Measurements from ENCODE around the gene MRPL28. TPM values are rescaled to one million over a fixed set of nuclear protein-coding genes. Genes with fewer than 3 reads are reported as not detected.
"Not testable (repeated sequence)": the region's sequence is repeated elsewhere in the genome, so short reads cannot be mapped to it uniquely, and the experiment has no call there.

The MRPL28 gene
- total and polyA plus RNA-seq, 9 donors: 46.1 to 52.6 (median 49.8) TPM

GRCh38 chr16:339680-340079, 30.7 kb downstream of the MRPL28 start:
- H3K9me3 ChIP-seq (replicated peaks; ENCODE audit: control insufficient read depth, low read depth, low read length): no peaks in the 10 kb centered on the region
- peaks cover 16% of the 10 kb centered on the region for H3K4me1 ChIP-seq (ENCODE audit: control insufficient read depth, insufficient read depth, low read length)
- no peak overlapping the region for H3K4me3 ChIP-seq (ENCODE audit: low read length)
- WGBS (ENCODE audit: insufficient coverage): 76% methylated on average over 5 of the region's 5 CpGs
- no peaks in the 10 kb centered on the region for H3K36me3 ChIP-seq (ENCODE audit: control insufficient read depth, insufficient read depth, low read length)
- no peaks in the 10 kb centered on the region for H3K27me3 ChIP-seq (ENCODE audit: control insufficient read depth, insufficient read depth, low read length)
- no peak overlapping the region for H3K27ac ChIP-seq (ENCODE audit: low read length)
- DNase-seq: no peak

- H3K27ac ChIP-seq (ENCODE audit: low read length): no peak overlapping the region
- DNase-seq: no peak
- no peaks in the 10 kb centered on the region for H3K36me3 ChIP-seq (ENCODE audit: control insufficient read depth, insufficient read depth, low read length)
- no peaks in the 10 kb centered on the region for H3K27me3 ChIP-seq (ENCODE audit: control insufficient read depth, insufficient read depth, low read length)
- 70% methylated on average over 14 of the region's 21 CpGs for WGBS (ENCODE audit: insufficient coverage)
- H3K4me1 ChIP-seq (ENCODE audit: control insufficient read depth, insufficient read depth, low read length): peaks cover 16% of the 10 kb centered on the region
- H3K4me3 ChIP-seq (ENCODE audit: low read length): no peak overlapping the region
- H3K9me3 ChIP-seq (replicated peaks; ENCODE audit: control insufficient read depth, low read depth, low read length): no peaks in the 10 kb centered on the region
Observed at GRCh38 chr16:337975-338575, 32.3 kb downstream of the MRPL28 start.

GRCh38 chr16:337437-337836, 32.9 kb downstream of the MRPL28 start:
- WGBS (ENCODE audit: insufficient coverage): 69% methylated on average over 10 of the region's 10 CpGs
- H3K27ac ChIP-seq (ENCODE audit: low read length): no peak overlapping the region
- H3K27me3 ChIP-seq (ENCODE audit: control insufficient read depth, insufficient read depth, low read length): no peaks in the 10 kb centered on the region
- H3K4me1 ChIP-seq (ENCODE audit: control insufficient read depth, insufficient read depth, low read length): peaks cover 16% of the 10 kb centered on the region
- no peaks in the 10 kb centered on the region for H3K9me3 ChIP-seq (replicated peaks; ENCODE audit: control insufficient read depth, low read depth, low read length)
- no peak for DNase-seq
- H3K36me3 ChIP-seq (ENCODE audit: control insufficient read depth, insufficient read depth, low read length): no peaks in the 10 kb centered on the region
- H3K4me3 ChIP-seq (ENCODE audit: low read length): no peak overlapping the region

- 91% methylated on average over 7 of the region's 11 CpGs for WGBS (ENCODE audit: insufficient coverage)
- H3K27me3 ChIP-seq (ENCODE audit: control insufficient read depth, insufficient read depth, low read length): no peaks in the 10 kb centered on the region
- no peaks in the 10 kb centered on the region for H3K9me3 ChIP-seq (replicated peaks; ENCODE audit: control insufficient read depth, low read depth, low read length)
- H3K4me1 ChIP-seq (ENCODE audit: control insufficient read depth, insufficient read depth, low read length): peaks cover 20% of the 10 kb centered on the region
- H3K36me3 ChIP-seq (ENCODE audit: control insufficient read depth, insufficient read depth, low read length): no peaks in the 10 kb centered on the region
- no peak overlapping the region for H3K27ac ChIP-seq (ENCODE audit: low read length)
- no peak overlapping the region for H3K4me3 ChIP-seq (ENCODE audit: low read length)
- DNase-seq: no peak
Observed at GRCh38 chr16:336269-336668, 34.1 kb downstream of the MRPL28 start.

- H3K4me3 ChIP-seq (ENCODE audit: low read length); H3K27me3 ChIP-seq (ENCODE audit: control insufficient read depth, insufficient read depth, low read length); H3K36me3 ChIP-seq (ENCODE audit: control insufficient read depth, insufficient read depth, low read length); H3K27ac ChIP-seq (ENCODE audit: low read length); DNase-seq; H3K9me3 ChIP-seq (replicated peaks; ENCODE audit: control insufficient read depth, low read depth, low read length): not testable (repeated sequence)
- WGBS (ENCODE audit: insufficient coverage): 98% methylated on average over 4 of the region's 11 CpGs
- H3K4me1 ChIP-seq (ENCODE audit: control insufficient read depth, insufficient read depth, low read length): peaks cover 23% of the 10 kb centered on the region
Observed at GRCh38 chr16:334861-335632, 35.3 kb downstream of the MRPL28 start.

GRCh38 chr16:334164-334832, 36.0 kb downstream of the MRPL28 start:
- H3K9me3 ChIP-seq (replicated peaks; ENCODE audit: control insufficient read depth, low read depth, low read length): not testable (repeated sequence)

DNA sequence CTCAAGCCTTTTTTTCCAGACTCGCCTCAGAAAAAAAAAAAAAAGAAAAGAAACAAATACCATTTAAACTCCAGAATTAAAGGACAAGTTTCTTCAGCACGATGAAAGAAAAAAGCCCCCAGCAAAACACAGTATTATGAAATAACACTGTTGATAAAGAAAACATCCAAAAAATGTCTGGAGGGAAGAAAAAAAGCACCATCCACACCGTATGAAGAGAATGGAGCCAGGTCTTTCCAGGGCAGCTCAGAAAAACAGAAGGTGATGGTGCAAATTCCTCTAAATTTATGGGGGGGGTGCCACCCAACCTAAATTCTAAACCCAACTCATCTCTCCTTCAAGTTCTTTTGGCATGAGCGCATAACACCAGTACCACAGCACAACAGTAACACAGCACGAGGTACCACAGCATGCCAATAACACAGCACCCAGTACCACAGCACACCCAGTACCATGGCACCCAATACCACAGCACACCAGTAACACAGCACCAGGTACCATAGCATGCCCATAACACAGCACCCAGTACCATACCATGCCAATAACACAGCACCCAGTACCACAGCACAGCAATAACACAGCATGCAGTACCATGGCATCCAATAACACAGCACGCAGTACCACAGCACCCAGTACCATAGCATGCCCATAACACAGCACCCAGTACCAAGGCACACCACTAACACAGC, 36.8 kb downstream of the MRPL28 start:
- Histone ChIP-seq H3K27me3 (ENCODE audit: control insufficient read depth, insufficient read depth, low read length) (no peaks in the 10 kb centered on the region), H3K27ac (ENCODE audit: low read length) (no peak overlapping the region), H3K4me1 (ENCODE audit: control insufficient read depth, insufficient read depth, low read length) (peaks cover 23% of the 10 kb centered on the region), H3K9me3 (replicated peaks; ENCODE audit: control insufficient read depth, low read depth, low read length) (no peaks in the 10 kb centered on the region), H3K4me3 (ENCODE audit: low read length) (no peak overlapping the region), H3K36me3 (ENCODE audit: control insufficient read depth, insufficient read depth, low read length) (no peaks in the 10 kb centered on the region)
- WGBS (ENCODE audit: insufficient coverage): 96% methylated on average over 3 of the region's 6 CpGs
- DNase-seq: no peak

More at GRCh38 chr16:334164-334832, 36.0 kb downstream of the MRPL28 start:
- not testable (repeated sequence) for H3K36me3 ChIP-seq (ENCODE audit: control insufficient read depth, insufficient read depth, low read length); DNase-seq; H3K4me3 ChIP-seq (ENCODE audit: low read length); H3K27me3 ChIP-seq (ENCODE audit: control insufficient read depth, insufficient read depth, low read length); H3K27ac ChIP-seq (ENCODE audit: low read length)
- 98% methylated on average over 5 of the region's 5 CpGs for WGBS (ENCODE audit: insufficient coverage)
- H3K4me1 ChIP-seq (ENCODE audit: control insufficient read depth, insufficient read depth, low read length): peaks cover 23% of the 10 kb centered on the region

DNA sequence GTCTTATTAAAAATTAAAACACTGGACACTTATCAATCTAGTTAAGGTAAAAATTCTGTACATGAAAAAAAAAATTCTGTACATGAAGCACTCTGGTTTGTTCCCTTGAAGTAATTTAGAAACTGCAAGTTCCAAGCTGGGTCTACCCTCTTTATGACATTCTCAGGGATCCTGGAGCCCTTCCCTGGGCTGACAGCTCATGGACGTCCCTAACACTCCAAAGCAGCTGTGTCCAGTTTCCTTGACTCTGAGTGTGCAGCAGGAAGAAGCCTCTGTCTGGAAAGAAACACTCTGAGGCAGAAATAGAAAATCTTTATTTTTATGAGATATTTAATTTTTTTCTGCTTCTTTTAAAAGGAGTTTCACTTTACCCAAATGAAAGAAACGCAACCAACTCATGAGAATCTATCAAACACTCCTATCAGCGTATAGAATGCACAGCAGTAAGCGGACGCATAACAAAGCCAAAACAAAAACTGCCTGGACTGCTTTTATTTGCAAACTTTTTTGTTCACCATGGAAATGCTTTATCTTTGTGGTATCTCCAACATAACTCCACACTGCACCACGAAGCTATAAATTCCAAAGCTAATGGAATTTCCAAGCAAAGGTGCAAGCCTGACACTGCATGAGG, 39.0 kb downstream of the MRPL28 start:
- H3K27me3 ChIP-seq (ENCODE audit: control insufficient read depth, insufficient read depth, low read length); H3K9me3 ChIP-seq (replicated peaks; ENCODE audit: control insufficient read depth, low read depth, low read length); H3K27ac ChIP-seq (ENCODE audit: low read length); H3K36me3 ChIP-seq (ENCODE audit: control insufficient read depth, insufficient read depth, low read length); H3K4me3 ChIP-seq (ENCODE audit: low read length): not testable (repeated sequence)
- H3K4me1 ChIP-seq (ENCODE audit: control insufficient read depth, insufficient read depth, low read length): peaks cover 20% of the 10 kb centered on the region
- DNase-seq: peak; percentile 85
- WGBS (ENCODE audit: insufficient coverage): 33% methylated on average over 1 of the region's 6 CpGs

- no peaks in the 10 kb centered on the region for H3K9me3 ChIP-seq (replicated peaks; ENCODE audit: control insufficient read depth, low read depth, low read length)
- no peaks in the 10 kb centered on the region for H3K36me3 ChIP-seq (ENCODE audit: control insufficient read depth, insufficient read depth, low read length)
- peaks cover 17% of the 10 kb centered on the region for H3K4me1 ChIP-seq (ENCODE audit: control insufficient read depth, insufficient read depth, low read length)
- H3K27ac ChIP-seq (ENCODE audit: low read length): no peak overlapping the region
- no peak for DNase-seq
- H3K27me3 ChIP-seq (ENCODE audit: control insufficient read depth, insufficient read depth, low read length): no peaks in the 10 kb centered on the region
- H3K4me3 ChIP-seq (ENCODE audit: low read length): no peak overlapping the region
- WGBS (ENCODE audit: insufficient coverage): 70% methylated on average over 1 of the region's 2 CpGs
Observed at GRCh38 chr16:330741-331140, 39.6 kb downstream of the MRPL28 start.

All from muscle of leg (tissue), 11 donors.